Measurements from ENCODE around the gene SMARCB1.

Gene SMARCB1

GRCh38 chr22:23831781-23832180 lies 45.0 kb downstream of the SMARCB1 start:
- no peak for DNase-seq (ENCODE audit: low spot score)

GRCh38 chr22:23832226-23833016 lies 45.7 kb downstream of the SMARCB1 start:
- no peak for DNase-seq (ENCODE audit: low spot score)

- DNase-seq (ENCODE audit: low spot score), result no peak
Observed at GRCh38 chr22:23833017-23833751, 46.4 kb downstream of the SMARCB1 start.

GRCh38 chr22:23833911-23834317 lies 47.1 kb downstream of the SMARCB1 start:
- no peak for DNase-seq (ENCODE audit: low spot score)

GRCh38 chr22:23834406-23834792 lies 47.6 kb downstream of the SMARCB1 start:
- DNase-seq (ENCODE audit: low spot score), result no peak

- DNase-seq (ENCODE audit: low spot score), result peak; percentile 81
Observed at GRCh38 chr22:23834793-23835483, 48.2 kb downstream of the SMARCB1 start.

- no peak for DNase-seq (ENCODE audit: low spot score)
Observed at GRCh38 chr22:23835484-23836144, 48.8 kb downstream of the SMARCB1 start.

GRCh38 chr22:23836281-23836680 lies 49.5 kb downstream of the SMARCB1 start:
- no peak for DNase-seq (ENCODE audit: low spot score)

GRCh38 chr22:23836692-23837495 lies 50.1 kb downstream of the SMARCB1 start:
- DNase-seq (ENCODE audit: low spot score), result no peak

- no peak for DNase-seq (ENCODE audit: low spot score)
Observed at GRCh38 chr22:23837496-23837859, 50.7 kb downstream of the SMARCB1 start.

GRCh38 chr22:23837911-23838680 lies 51.3 kb downstream of the SMARCB1 start:
- DNase-seq (ENCODE audit: low spot score), result no peak

GRCh38 chr22:23838681-23839468 lies 52.1 kb downstream of the SMARCB1 start, which contains the start of gene DERL3:
Gene DERL3 (minus strand): TSS chr22:23839006. CDS start chr22:23838987, 19 bp downstream.
- DNase-seq (ENCODE audit: low spot score), result peak; percentile 94

GRCh38 chr22:23840026-23840425 lies 53.3 kb downstream of the SMARCB1 start:
- DNase-seq (ENCODE audit: low spot score), result no peak

- DNase-seq (ENCODE audit: low spot score), result no peak
Observed at GRCh38 chr22:23841292-23841691, 54.5 kb downstream of the SMARCB1 start.

- no peak for DNase-seq (ENCODE audit: low spot score)
Observed at GRCh38 chr22:23841736-23842445, 55.1 kb downstream of the SMARCB1 start.

- DNase-seq (ENCODE audit: low spot score), result no peak
Observed at GRCh38 chr22:23842599-23842998, 55.8 kb downstream of the SMARCB1 start.

GRCh38 chr22:23844739-23845202 lies 58.0 kb downstream of the SMARCB1 start:
- DNase-seq (ENCODE audit: low spot score), result no peak

GRCh38 chr22:23845265-23846080 lies 58.7 kb downstream of the SMARCB1 start:
- no peak for DNase-seq (ENCODE audit: low spot score)

Measured in pons (tissue), 1 donor.